ENCODE results near the gene GLA.

GLA gene

GRCh38 chrX:101348452-101349192 lies 59.1 kb downstream of the GLA start, which contains the start of gene TIMM8A:
TIMM8A (minus strand) TSS chrX:101348742; CDS start chrX:101348664, 78 bp downstream.
- peak; percentile 77 for DNase-seq

- no peak for DNase-seq
Measured at GRCh38 chrX:101347859-101348451, 59.8 kb downstream of the GLA start.

Data from NCI-H345 (cell line).